ENCODE measurements around the gene BTBD7.

DNA sequence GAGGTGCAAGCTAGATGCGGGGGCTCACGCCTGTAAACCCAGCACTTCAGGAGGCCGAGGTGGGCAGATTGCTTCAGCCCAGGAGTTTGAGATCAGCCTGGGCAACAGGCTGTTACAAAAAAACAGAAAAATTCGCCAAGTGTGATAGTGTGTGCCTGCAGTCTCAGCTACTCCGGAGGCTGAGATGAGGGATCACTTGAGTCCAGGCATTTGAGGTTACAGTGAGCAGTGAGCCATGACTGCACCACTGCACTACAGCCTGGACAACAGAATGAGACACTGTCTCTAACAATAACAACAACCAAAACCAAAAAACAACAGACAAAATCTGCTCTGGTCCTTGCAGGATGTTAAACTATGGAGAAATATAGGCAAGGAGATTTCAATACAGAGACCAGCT, 13.9 kb downstream of the BTBD7 start:
- TF ChIP-seq, protein P1, sequence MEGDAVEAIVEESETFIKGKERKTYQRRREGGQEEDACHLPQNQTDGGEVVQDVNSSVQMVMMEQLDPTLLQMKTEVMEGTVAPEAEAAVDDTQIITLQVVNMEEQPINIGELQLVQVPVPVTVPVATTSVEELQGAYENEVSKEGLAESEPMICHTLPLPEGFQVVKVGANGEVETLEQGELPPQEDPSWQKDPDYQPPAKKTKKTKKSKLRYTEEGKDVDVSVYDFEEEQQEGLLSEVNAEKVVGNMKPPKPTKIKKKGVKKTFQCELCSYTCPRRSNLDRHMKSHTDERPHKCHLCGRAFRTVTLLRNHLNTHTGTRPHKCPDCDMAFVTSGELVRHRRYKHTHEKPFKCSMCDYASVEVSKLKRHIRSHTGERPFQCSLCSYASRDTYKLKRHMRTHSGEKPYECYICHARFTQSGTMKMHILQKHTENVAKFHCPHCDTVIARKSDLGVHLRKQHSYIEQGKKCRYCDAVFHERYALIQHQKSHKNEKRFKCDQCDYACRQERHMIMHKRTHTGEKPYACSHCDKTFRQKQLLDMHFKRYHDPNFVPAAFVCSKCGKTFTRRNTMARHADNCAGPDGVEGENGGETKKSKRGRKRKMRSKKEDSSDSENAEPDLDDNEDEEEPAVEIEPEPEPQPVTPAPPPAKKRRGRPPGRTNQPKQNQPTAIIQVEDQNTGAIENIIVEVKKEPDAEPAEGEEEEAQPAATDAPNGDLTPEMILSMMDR (IDR thresholded peaks at IDR 0.05; ENCODE audit: low read length): no peak
- TF ChIP-seq EZH2phosphoT487 (IDR thresholded peaks at IDR 0.05; ENCODE audit: low read length): no peak

All from MM.1S (cell line).